Kidney (tissue), 14 donors: Measurements from ENCODE around the gene PCNT. TPM values are rescaled to one million over a fixed set of nuclear protein-coding genes. Genes with fewer than 3 reads are reported as not detected.
"Not testable (repeated sequence)": the region's sequence is repeated elsewhere in the genome, so short reads cannot be mapped to it uniquely, and the experiment has no call there.

Experiments used
- DNase-seq, 5 donors: peaks; one replicate each; pipeline ENCODE4 v3.0.0-alpha.2; 2013 to 2020
- FAIRE-seq: peaks from 2 replicates; lab custom pipeline; 2012; peaks lifted over from hg19 to GRCh38; lab: Jason Lieb, UNC
- H3K27ac ChIP-seq, 2 donors: one replicate each; pipeline ENCODE4 v1.7.0; 2013; ENCODE audit warnings: low read depth in 2 of 2, low read length in 2 of 2, inconsistent platforms in 1 of 2
- H3K27me3 ChIP-seq: one replicate; pipeline ENCODE4 v1.7.1; 2013; ENCODE audit warnings: low read length, inconsistent platforms; ENCODE audit not compliant: control insufficient read depth, insufficient read depth
- H3K36me3 ChIP-seq, 3 donors: one replicate each; pipeline versions ENCODE4 v1.7.0 to v1.7.1; 2013; ENCODE audit warnings: low read length in 3 of 3, control low read depth in 1 of 3, inconsistent platforms in 1 of 3; ENCODE audit not compliant: insufficient read depth in 3 of 3, control insufficient read depth in 2 of 3
- H3K4me1 ChIP-seq, 3 donors: one replicate each; pipeline versions ENCODE4 v1.7.0 to v1.7.1; 2013; ENCODE audit warnings: low read length in 3 of 3, inconsistent platforms in 1 of 3, low read depth in 1 of 3; ENCODE audit not compliant: control insufficient read depth in 2 of 3, insufficient read depth in 2 of 3
- H3K4me3 ChIP-seq, 3 donors: one replicate each; pipeline versions ENCODE4 v1.7.0 to v1.8.1; 2013; ENCODE audit warnings: low read length in 3 of 3, control low read depth in 1 of 3, inconsistent platforms in 1 of 3
- H3K9ac ChIP-seq, 3 donors: one replicate each; pipeline versions ENCODE4 v1.7.0 to v1.7.1; 2013; ENCODE audit warnings: low read length in 3 of 3, control low read depth in 1 of 3, inconsistent platforms in 1 of 3
- H3K9me3 ChIP-seq, 3 donors: one replicate each; pipeline versions ENCODE4 v1.7.0 to v1.7.1; 2013; ENCODE audit warnings: low read length in 3 of 3, control low read depth in 1 of 3, inconsistent platforms in 1 of 3; ENCODE audit not compliant: control insufficient read depth in 2 of 3, insufficient read depth in 1 of 3
- CTCF ChIP-seq: IDR thresholded peaks from 3 replicates; pipeline ENCODE4 v1.5.1; 2012; ENCODE audit warnings: mild to moderate bottlenecking, moderate library complexity, borderline replicate concordance; ENCODE audit not compliant: insufficient read depth; ENCODE audit errors: extremely low read depth
- intact Hi-C: fragments of 100-400 bp; cut with DNase I; formaldehyde crosslinking; loops from one replicate; pipeline ENCODE4 v1.11.1; 2022
- polyA plus RNA-seq: library from polyadenylated mRNA; stranded (reverse); fragments of 350-450 nt; fragmentation: Illumina TruSeq; extraction: RNeasy Lipid Tissue Mini Kit (QIAGEN cat#74804); gene quantifications from one replicate; pipeline ENCODE4 v1.2.3, GENCODE V29; 2014; ENCODE audit warnings: low read depth, low replicate concordance; ENCODE audit not compliant: insufficient read depth
- total RNA-seq: library from RNA; stranded (reverse); fragmentation: NEBNext Ultra II Directional; extraction: Animal tissue kit (Norgen Biotek cat#: 25700); gene quantifications from one replicate; pipeline ENCODE4 v1.2.1, GENCODE V29; 2021
- donor health status: control.
- donor health status: control.
- donor health status: control.
- donor health status: control.
- donor health status: control.
- donor health status: DM: yes; HTN: yes; CAD: no.
- donor health status: Normal renal cell carcinoma (clear cell type).

Gene PCNT
- total and polyA plus RNA-seq, 2 donors from 2014 or later = 4.2 to 26.1 TPM

DNA sequence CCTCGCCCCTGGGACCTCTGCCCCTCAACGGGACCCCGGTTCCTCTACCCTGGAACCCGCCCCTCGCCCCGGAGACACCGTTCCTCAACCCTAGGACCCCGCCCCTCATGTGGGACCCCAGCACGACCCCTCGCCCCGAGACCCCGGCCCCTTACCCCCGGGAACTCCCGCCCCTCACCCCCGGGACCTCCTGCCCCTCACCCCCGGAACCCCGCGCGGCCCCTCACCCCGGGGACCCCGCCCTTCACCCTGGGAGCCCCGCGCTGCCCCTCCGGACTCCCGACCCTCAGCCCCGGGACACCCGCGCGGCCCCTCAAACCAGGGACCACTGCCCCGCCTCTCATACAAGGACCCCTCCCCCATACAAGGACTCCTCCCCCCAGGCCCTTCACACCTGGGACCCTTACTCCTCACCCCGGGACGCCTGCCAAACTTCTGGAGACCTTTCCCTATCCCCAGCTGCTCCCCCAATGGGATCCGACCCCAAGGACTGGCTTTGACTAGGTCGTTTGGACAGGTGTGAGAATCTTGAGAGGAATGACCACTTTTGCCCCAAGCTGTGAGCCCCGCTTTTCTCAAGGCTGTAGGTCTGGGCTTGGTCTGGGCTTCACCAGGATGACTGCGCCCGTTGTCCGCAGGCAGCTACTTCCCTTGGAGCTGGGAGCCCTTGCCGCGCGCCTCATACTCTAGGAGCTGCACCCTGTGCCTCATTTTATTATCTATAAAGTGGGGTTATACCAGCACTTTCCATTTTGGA lies 135.6 kb downstream of the PCNT start:
- intact Hi-C loops = no loop called here
- peaks cover 0 to 14% (median 5%) of the 10 kb centered on the region in 3 donors for H3K4me1 ChIP-seq
- FAIRE-seq (no peak), DNase-seq (peak; percentile 21 to 85 (median 47))
- H3K27ac ChIP-seq = peak overlapping the region in 1 of 2 donors; percentile 30
- H3K27me3 ChIP-seq = no peaks in the 10 kb centered on the region
- peaks cover 0 to 4% (median 0%) of the 10 kb centered on the region in 3 donors for H3K36me3 ChIP-seq
- H3K9ac ChIP-seq = peak overlapping the region in 2 of 3 donors; percentile 20 to 66
- no peaks in the 10 kb centered on the region for H3K9me3 ChIP-seq
- TF ChIP-seq CTCF = no peak
- peak overlapping the region; percentile 18 to 64 (median 52) for H3K4me3 ChIP-seq

DNA sequence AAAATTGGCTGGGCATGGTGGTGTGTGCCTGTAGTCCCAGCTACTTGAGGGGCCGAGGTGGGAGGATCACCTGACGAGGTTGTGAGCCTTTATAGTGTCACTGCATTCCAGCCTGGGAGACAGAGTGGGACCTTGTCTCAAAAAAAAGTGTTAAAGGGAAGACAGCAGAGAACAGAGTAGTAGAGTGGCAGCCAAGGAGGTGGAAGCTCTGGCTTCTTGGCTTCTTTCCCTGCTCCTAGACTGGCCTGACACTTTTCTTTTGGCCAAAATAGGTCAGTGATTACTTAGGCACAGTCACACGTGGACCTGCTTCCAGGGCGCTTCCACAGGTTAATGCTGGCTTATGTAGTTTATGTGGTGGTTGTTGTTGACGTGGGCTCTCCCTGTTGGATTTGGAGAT lies 138.0 kb downstream of the PCNT start:
- no peak overlapping the region for H3K4me3 ChIP-seq
- no peak overlapping the region for H3K9ac ChIP-seq
- no peaks in the 10 kb centered on the region for H3K36me3 ChIP-seq
- FAIRE-seq = no peak
- no peaks in the 10 kb centered on the region for H3K9me3 ChIP-seq
- no peak for DNase-seq
- peaks cover 0 to 8% (median 5%) of the 10 kb centered on the region in 3 donors for H3K4me1 ChIP-seq
- H3K27me3 ChIP-seq = no peaks in the 10 kb centered on the region
- TF ChIP-seq CTCF = no peak
- intact Hi-C loops = no loop called here
- H3K27ac ChIP-seq = no peak overlapping the region

DNA sequence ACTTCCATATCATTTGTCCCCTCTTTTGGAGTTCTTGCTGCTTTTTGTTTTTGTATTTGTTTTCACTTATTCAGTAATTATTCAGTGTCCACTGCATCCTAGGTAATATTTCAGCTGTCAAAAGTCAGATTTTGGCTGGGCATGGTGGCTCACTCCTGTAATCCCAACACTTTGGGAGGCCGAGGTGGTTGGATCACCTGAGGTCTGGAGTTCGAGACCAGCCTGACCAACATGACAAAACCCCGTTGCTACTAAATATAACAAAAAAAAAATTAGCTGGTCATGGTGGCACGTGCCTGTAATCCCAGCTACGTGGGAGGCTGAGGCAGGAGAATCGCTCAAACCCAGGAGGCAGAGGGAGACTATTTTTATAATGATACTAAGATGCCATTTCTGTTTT lies 141.2 kb downstream of the PCNT start:
- intact Hi-C loops, H3K27ac ChIP-seq, H3K4me3 ChIP-seq, H3K9me3 ChIP-seq, FAIRE-seq, H3K27me3 ChIP-seq, DNase-seq, H3K36me3 ChIP-seq, H3K9ac ChIP-seq, H3K4me1 ChIP-seq: not testable (repeated sequence)

GRCh38 chr21:46465651-46466050 lies 141.7 kb downstream of the PCNT start:
- intact Hi-C loops = no loop called here
- Histone ChIP-seq H3K27me3 (no peaks in the 10 kb centered on the region), H3K9me3 (no peaks in the 10 kb centered on the region), H3K36me3 (no peaks in the 10 kb centered on the region), H3K27ac (no peak overlapping the region), H3K9ac (no peak overlapping the region), H3K4me3 (no peak overlapping the region), H3K4me1 (no peaks in the 10 kb centered on the region)
- no peak for FAIRE-seq
- no peak for DNase-seq
- TF ChIP-seq CTCF = no peak
